ENCODE results near the gene SMIM36. TPM values are rescaled to one million over a fixed set of nuclear protein-coding genes. Genes with fewer than 3 reads are reported as not detected.
"Not testable (repeated sequence)": the region's sequence is repeated elsewhere in the genome, so short reads cannot be mapped to it uniquely, and the experiment has no call there.

Gene SMIM36
- total RNA-seq, 4 donors from 2014 or later: not detected

DNA sequence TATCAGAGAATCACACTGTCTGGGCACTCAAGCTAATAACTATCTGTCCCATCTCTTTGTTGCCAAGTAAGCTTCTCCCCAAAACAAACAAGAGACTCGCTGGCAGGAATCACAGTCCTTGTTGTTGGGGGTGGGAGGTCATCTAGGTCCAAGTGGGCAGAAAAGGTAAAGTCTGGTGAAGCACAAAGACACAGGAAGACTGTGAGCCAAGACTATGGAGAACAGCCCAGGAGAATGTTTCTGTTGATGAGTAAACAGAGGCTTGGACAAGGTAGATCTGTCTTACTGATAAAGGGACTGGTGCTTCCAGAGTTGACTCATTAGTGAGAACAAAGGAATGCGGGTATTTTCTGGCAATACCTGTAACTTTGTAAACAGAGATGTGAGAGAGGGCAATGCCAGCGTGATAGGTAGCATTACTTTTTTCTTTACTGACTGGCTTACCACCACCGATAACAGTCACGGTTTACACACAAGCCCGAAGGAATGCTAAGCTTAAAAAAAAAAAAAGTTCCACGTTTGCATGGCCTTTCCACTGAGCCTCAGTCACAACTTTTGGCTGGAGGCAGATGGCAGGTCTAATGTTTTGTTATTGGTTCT, 78.1 kb downstream of the SMIM36 start:
- H3K27me3 ChIP-seq: no peaks in the 10 kb centered on the region
- WGBS, 2 donors (ENCODE audit: low coverage in 1 of 2): 36 to 41% methylated on average over 4 to 7 of the region's 7 CpGs
- no peak overlapping the region for H3K4me3 ChIP-seq
- H3K9me3 ChIP-seq: no peaks in the 10 kb centered on the region
- TF ChIP-seq POLR2AphosphoS5 (IDR thresholded peaks at IDR 0.05) (no peak), POLR2A (IDR thresholded peaks at IDR 0.05) (no peak), EP300 (IDR thresholded peaks at IDR 0.05) (no peak)
- TF ChIP-seq, protein P1, sequence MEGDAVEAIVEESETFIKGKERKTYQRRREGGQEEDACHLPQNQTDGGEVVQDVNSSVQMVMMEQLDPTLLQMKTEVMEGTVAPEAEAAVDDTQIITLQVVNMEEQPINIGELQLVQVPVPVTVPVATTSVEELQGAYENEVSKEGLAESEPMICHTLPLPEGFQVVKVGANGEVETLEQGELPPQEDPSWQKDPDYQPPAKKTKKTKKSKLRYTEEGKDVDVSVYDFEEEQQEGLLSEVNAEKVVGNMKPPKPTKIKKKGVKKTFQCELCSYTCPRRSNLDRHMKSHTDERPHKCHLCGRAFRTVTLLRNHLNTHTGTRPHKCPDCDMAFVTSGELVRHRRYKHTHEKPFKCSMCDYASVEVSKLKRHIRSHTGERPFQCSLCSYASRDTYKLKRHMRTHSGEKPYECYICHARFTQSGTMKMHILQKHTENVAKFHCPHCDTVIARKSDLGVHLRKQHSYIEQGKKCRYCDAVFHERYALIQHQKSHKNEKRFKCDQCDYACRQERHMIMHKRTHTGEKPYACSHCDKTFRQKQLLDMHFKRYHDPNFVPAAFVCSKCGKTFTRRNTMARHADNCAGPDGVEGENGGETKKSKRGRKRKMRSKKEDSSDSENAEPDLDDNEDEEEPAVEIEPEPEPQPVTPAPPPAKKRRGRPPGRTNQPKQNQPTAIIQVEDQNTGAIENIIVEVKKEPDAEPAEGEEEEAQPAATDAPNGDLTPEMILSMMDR (IDR thresholded peaks at IDR 0.05): no peak
- no peaks in the 10 kb centered on the region for H3K36me3 ChIP-seq
- ATAC-seq: peak; percentile 9
- H3K4me1 ChIP-seq: peaks cover 3 to 36% (median 7%) of the 10 kb centered on the region in 3 donors
- H3K27ac ChIP-seq: peak overlapping the region; percentile 55 to 72 (median 68)

DNA sequence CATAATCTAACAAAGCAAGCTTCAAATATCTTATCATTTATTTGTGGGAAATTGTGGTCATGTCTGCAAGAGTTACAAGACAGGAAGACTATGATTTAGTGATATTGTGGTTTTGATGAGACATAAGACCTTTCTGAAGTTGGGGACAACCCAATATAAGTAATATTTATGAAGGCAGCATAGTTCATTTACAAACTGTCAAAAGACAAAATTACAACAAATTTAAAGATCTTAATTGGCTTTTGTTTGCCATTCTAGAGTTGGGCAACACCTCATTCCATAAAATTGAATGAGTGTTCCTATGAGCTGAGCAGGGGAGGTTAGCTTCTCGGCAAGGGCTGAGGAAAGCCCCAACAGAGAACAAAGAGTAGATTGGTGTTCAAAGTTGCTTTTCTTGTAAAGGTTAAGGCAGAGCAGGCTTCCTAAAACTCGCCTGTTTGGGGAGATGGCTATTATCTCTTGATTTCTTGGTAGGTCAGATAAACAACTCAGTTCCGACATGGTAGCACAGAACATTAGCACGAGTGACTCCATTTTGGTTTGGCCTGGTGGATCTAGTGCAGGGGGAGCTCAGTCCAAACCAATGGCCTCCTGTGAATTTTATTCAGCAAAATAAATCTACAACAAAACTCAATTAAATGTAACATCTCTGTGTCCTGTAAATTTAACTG, 78.8 kb downstream of the SMIM36 start:
- H3K36me3 ChIP-seq: no peaks in the 10 kb centered on the region
- TF ChIP-seq EP300 (IDR thresholded peaks at IDR 0.05): no peak
- no peak for TF ChIP-seq POLR2A (IDR thresholded peaks at IDR 0.05)
- TF ChIP-seq POLR2AphosphoS5 (IDR thresholded peaks at IDR 0.05): no peak
- TF ChIP-seq, protein P1 (IDR thresholded peaks at IDR 0.05): no peak
- no peak overlapping the region for H3K4me3 ChIP-seq
- H3K27ac ChIP-seq: peak overlapping the region in 3 of 4 donors; percentile 66 to 72 (median 69)
- peaks cover 3 to 36% (median 7%) of the 10 kb centered on the region in 3 donors for H3K4me1 ChIP-seq
- WGBS, 2 donors (ENCODE audit: low coverage in 1 of 2): 91 to 93% methylated on average over 4 of the region's 4 CpGs
- no peaks in the 10 kb centered on the region for H3K27me3 ChIP-seq
- no peaks in the 10 kb centered on the region for H3K9me3 ChIP-seq
- no peak for ATAC-seq

DNA sequence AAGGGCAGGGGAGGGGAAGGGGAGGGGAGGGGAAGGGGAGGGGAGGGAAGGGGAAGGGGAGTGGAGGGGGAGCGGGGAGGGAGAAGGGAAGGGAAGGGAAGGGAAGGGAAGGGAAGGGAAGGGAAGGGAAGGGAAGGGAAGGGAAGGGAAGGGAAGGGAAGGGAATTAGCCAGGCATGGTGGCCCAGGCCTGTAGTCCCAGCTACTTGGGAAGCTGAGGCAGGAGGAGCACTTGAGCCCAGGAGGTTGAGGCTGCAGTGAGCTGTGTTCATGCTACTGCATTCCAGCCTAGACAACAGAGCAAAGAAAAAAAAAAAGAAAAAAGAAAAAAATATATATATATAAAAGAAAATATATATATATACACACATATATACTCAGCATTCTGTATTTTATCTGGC, 79.3 kb downstream of the SMIM36 start:
- not testable (repeated sequence) for ATAC-seq, H3K9me3 ChIP-seq, H3K4me3 ChIP-seq, H3K27ac ChIP-seq, H3K27me3 ChIP-seq, H3K36me3 ChIP-seq
- WGBS, 2 donors (ENCODE audit: low coverage in 1 of 2): no CpG with 5 or more reads among the region's 1 CpG
- peaks cover 3 to 30% (median 7%) of the 10 kb centered on the region in 3 donors for H3K4me1 ChIP-seq

DNA sequence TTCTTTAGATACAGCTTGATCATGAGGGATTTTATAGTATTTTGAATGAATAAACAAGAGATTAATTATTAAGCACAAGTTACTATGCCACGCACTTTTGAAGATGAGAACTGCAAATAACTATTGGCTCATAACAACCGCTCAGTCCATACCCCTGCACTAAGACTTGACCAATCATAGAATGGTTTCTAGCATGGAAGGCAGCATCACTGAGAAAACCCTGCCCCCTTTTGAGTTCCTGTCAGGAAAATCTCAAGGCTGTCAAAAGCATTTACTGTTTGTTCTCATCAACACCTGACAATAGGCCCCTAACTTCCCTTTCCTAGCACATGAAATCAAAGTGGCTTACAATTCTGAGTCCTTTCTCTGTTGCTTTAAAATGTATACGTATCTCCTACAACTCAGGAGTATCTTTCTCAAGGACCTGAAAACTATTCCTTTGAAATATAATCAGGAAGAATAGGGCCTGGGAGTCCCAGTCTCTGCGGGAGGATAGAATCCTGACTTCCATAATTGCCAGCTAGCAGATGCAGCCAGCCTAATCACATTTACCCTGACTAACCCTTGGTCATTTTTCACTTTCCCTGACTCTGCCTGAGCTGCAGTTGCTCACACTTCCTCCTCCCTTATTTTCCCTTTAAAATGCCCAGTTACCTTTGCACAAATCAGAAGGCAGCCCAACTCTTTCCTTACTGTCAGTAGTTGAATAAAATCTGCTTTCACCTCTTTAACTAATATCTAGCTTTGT, 80.5 kb downstream of the SMIM36 start:
- ATAC-seq: no peak
- WGBS, 2 donors (ENCODE audit: low coverage in 1 of 2): 13 to 63% methylated on average over 2 to 4 of the region's 4 CpGs
- TF ChIP-seq, protein P1 (IDR thresholded peaks at IDR 0.05): no peak
- TF ChIP-seq POLR2A (IDR thresholded peaks at IDR 0.05): no peak
- TF ChIP-seq POLR2AphosphoS5 (IDR thresholded peaks at IDR 0.05): no peak
- TF ChIP-seq EP300 (IDR thresholded peaks at IDR 0.05): no peak

DNA sequence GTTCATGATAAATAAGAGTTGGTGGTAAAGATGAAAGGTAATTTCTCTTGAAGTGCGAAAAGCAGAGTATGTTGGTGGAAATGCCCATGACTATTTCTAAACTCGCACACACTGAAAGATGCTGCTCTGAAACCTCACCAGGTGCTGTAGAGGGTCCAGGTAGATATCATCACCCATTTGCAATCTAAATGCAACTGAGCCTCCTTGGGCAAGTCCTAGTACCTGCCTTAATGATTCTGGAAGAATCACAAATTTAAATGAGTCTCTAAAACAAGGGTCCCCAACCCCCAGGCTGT, 83.7 kb downstream of the SMIM36 start:
- no peak for TF ChIP-seq POLR2A (IDR thresholded peaks at IDR 0.05)
- TF ChIP-seq, protein P1 (IDR thresholded peaks at IDR 0.05): no peak
- TF ChIP-seq EP300 (IDR thresholded peaks at IDR 0.05): no peak
- no peak for TF ChIP-seq POLR2AphosphoS5 (IDR thresholded peaks at IDR 0.05)
- no peaks in the 10 kb centered on the region for H3K9me3 ChIP-seq
- H3K27me3 ChIP-seq: no peaks in the 10 kb centered on the region
- no peak overlapping the region for H3K4me3 ChIP-seq
- peak overlapping the region in 1 of 4 donors; percentile 49 for H3K27ac ChIP-seq
- H3K4me1 ChIP-seq: peaks cover 0 to 14% (median 0%) of the 10 kb centered on the region in 3 donors
- ATAC-seq: no peak
- WGBS, 2 donors (ENCODE audit: low coverage in 1 of 2): 96 to 100% methylated on average over 2 of the region's 2 CpGs
- H3K36me3 ChIP-seq: no peaks in the 10 kb centered on the region

More for the DNA sequence above, 80.5 kb downstream of the SMIM36 start:
- Histone ChIP-seq H3K27ac (no peak overlapping the region), H3K36me3 (no peaks in the 10 kb centered on the region), H3K9me3 (no peaks in the 10 kb centered on the region), H3K27me3 (no peaks in the 10 kb centered on the region), H3K4me1 (peaks cover 0 to 28% (median 7%) of the 10 kb centered on the region in 3 donors), H3K4me3 (no peak overlapping the region)

Data from gastroesophageal sphincter (tissue), 4 donors.